Endodermal cell (in vitro differentiated cells): ENCODE results near the gene NANOG. TPM values are rescaled to one million over a fixed set of nuclear protein-coding genes. Genes with fewer than 3 reads are reported as not detected.
"Not testable (repeated sequence)": the region's sequence is repeated elsewhere in the genome, so short reads cannot be mapped to it uniquely, and the experiment has no call there.

ENCODE experiments used
- DNase-seq: peaks from one replicate; pipeline ENCODE4 v3.0.0-alpha.2; 2017
- H3K27ac ChIP-seq: 2 replicates; pipeline ENCODE4 v1.5.1; 2013; ENCODE audit warnings: mild to moderate bottlenecking, low read depth, low read length, moderate library complexity
- H3K27me3 ChIP-seq: 2 replicates; pipeline ENCODE4 v1.6.1; 2013; ENCODE audit warnings: mild to moderate bottlenecking, low read length, moderate library complexity; ENCODE audit not compliant: insufficient read depth, control insufficient read depth, poor library complexity, severe bottlenecking
- H3K36me3 ChIP-seq: 2 replicates; pipeline ENCODE4 v1.7.0; 2013; ENCODE audit warnings: mild to moderate bottlenecking, low read length, moderate library complexity; ENCODE audit not compliant: control insufficient read depth, insufficient read depth
- H3K4me1 ChIP-seq: one replicate; pipeline ENCODE4 v1.7.0; 2013; ENCODE audit warnings: low read length; ENCODE audit not compliant: control insufficient read depth, insufficient read depth
- H3K4me3 ChIP-seq: 2 replicates; pipeline ENCODE4 v1.5.1; 2013; ENCODE audit warnings: mild to moderate bottlenecking, low read length, moderate library complexity
- H3K9ac ChIP-seq: 2 replicates; pipeline ENCODE4 v1.6.1; 2013; ENCODE audit warnings: mild to moderate bottlenecking, low read length, moderate library complexity; ENCODE audit not compliant: poor library complexity, severe bottlenecking; ENCODE audit errors: extremely low read depth
- H3K9me3 ChIP-seq: 2 replicates; pipeline ENCODE4 v1.6.1; 2013; ENCODE audit warnings: mild to moderate bottlenecking, low read length, moderate library complexity; ENCODE audit not compliant: control insufficient read depth
- H3K27ac Mint-ChIP-seq: 2 replicates; pipeline ENCODE4 v1.8.0; 2020; ENCODE audit warnings: mixed read lengths
- H3K27me3 Mint-ChIP-seq: 2 replicates; pipeline ENCODE4 v1.8.0; 2021; ENCODE audit warnings: mild to moderate bottlenecking, mixed read lengths; ENCODE audit not compliant: insufficient read depth
- H3K36me3 Mint-ChIP-seq: 2 replicates; pipeline ENCODE4 v1.8.0; 2020; ENCODE audit warnings: low read depth, mixed read lengths
- H3K4me1 Mint-ChIP-seq: 2 replicates; pipeline ENCODE4 v1.8.0; 2020; ENCODE audit warnings: mixed read lengths
- H3K4me3 Mint-ChIP-seq: 2 replicates; pipeline ENCODE4 v1.8.0; 2020; ENCODE audit warnings: mild to moderate bottlenecking, moderate library complexity, mixed read lengths
- H3K9me3 Mint-ChIP-seq: 2 replicates; pipeline ENCODE4 v1.8.0; 2020; ENCODE audit warnings: mild to moderate bottlenecking, mixed read lengths
- CTCF ChIP-seq: fragments of 200-600 bp; sonication (generic); conservative IDR thresholded peaks from 2 replicates; pipeline ENCODE4 v1.5.0; 2021; ENCODE audit warnings: antibody characterized with exemption, mild to moderate bottlenecking
- WGBS, 2 experiments: methylation state at CpG; one replicate each; pipeline versions ENCODE4 v1.1.5 to v1.1.7; 2013; ENCODE audit warnings: missing lambda C conversion rate in 2 of 2, mixed read lengths in 1 of 2; ENCODE audit not compliant: insufficient coverage in 1 of 2, insufficient read length in 1 of 2; 5-methylcytosine and 5-hydroxymethylcytosine counted together
- total RNA-seq, 2 donors: library from RNA; stranded (reverse); fragmentation: NEBNext Ultra II Directional in 1 of 2; extraction: Animal tissue kit (Norgen Biotek cat#: 25700) in 1 of 2; gene quantifications; 2 replicates in 1 of 2; 3 replicates in 1 of 2; pipeline ENCODE4 v1.2.1, GENCODE V29; 2021

The NANOG gene
- total RNA-seq, 2 donors from 2014 or later: 6.1 to 79.5 TPM

- not testable (repeated sequence) for H3K27me3 ChIP-seq, H3K27ac Mint-ChIP-seq, H3K27me3 Mint-ChIP-seq, DNase-seq, H3K4me3 Mint-ChIP-seq, H3K27ac ChIP-seq, H3K9ac ChIP-seq, H3K4me3 ChIP-seq, H3K4me1 ChIP-seq, H3K36me3 Mint-ChIP-seq, H3K36me3 ChIP-seq, H3K9me3 Mint-ChIP-seq, H3K9me3 ChIP-seq
- H3K4me1 Mint-ChIP-seq: peaks cover 32% of the 10 kb centered on the region
- 90 to 100% methylated on average over 1 to 9 of the region's 9 CpGs for WGBS, 2 experiments
Measured at GRCh38 chr12:7842444-7842843, 53.2 kb downstream of the NANOG start.

GRCh38 chr12:7843149-7843548 lies 53.9 kb downstream of the NANOG start:
- peaks cover 37% of the 10 kb centered on the region for H3K4me1 Mint-ChIP-seq
- not testable (repeated sequence) for H3K4me1 ChIP-seq, H3K27me3 Mint-ChIP-seq, H3K27ac ChIP-seq, H3K9me3 ChIP-seq, H3K9ac ChIP-seq, H3K27me3 ChIP-seq, H3K4me3 Mint-ChIP-seq, DNase-seq, H3K36me3 Mint-ChIP-seq, H3K36me3 ChIP-seq, H3K27ac Mint-ChIP-seq, H3K9me3 Mint-ChIP-seq, H3K4me3 ChIP-seq
- WGBS, 2 experiments: 53% methylated on average over 3 of the region's 8 CpGs; no CpG with 5 or more reads in 1 of the 2 experiments

- not testable (repeated sequence) for H3K9me3 ChIP-seq, H3K27me3 ChIP-seq, H3K9ac ChIP-seq, H3K27ac ChIP-seq, H3K4me3 Mint-ChIP-seq, H3K27ac Mint-ChIP-seq, DNase-seq, H3K4me1 ChIP-seq, H3K4me3 ChIP-seq, H3K36me3 ChIP-seq, H3K36me3 Mint-ChIP-seq, H3K27me3 Mint-ChIP-seq, H3K9me3 Mint-ChIP-seq
- H3K4me1 Mint-ChIP-seq: peaks cover 40% of the 10 kb centered on the region
- WGBS, 2 experiments: no CpG with 5 or more reads among the region's 9 CpGs
Measured at GRCh38 chr12:7843583-7843982, 54.4 kb downstream of the NANOG start.

GRCh38 chr12:7844116-7844515 lies 54.9 kb downstream of the NANOG start:
- Mint-ChIP-seq H3K4me1 (peaks cover 39% of the 10 kb centered on the region), H3K36me3 (no peaks in the 10 kb centered on the region), H3K27me3 (no peaks in the 10 kb centered on the region), H3K4me3 (no peak overlapping the region), H3K27ac (no peak overlapping the region), H3K9me3 (peaks cover 5% of the 10 kb centered on the region)
- Histone ChIP-seq H3K9me3 (peaks cover 3% of the 10 kb centered on the region), H3K4me1 (no peaks in the 10 kb centered on the region), H3K36me3 (no peaks in the 10 kb centered on the region), H3K27me3 (no peaks in the 10 kb centered on the region), H3K27ac (no peak overlapping the region), H3K9ac (no peak overlapping the region), H3K4me3 (no peak overlapping the region)
- 78 to 100% methylated on average over 1 to 5 of the region's 5 CpGs for WGBS, 2 experiments
- DNase-seq: no peak
- TF ChIP-seq CTCF: no peak

GRCh38 chr12:7847226-7848097 lies 58.3 kb downstream of the NANOG start:
- Mint-ChIP-seq H3K4me1 (peaks cover 52% of the 10 kb centered on the region), H3K27ac (peak overlapping the region; percentile 16)
- not testable (repeated sequence) for H3K36me3 Mint-ChIP-seq, H3K36me3 ChIP-seq, H3K9me3 Mint-ChIP-seq, H3K4me3 ChIP-seq, DNase-seq, H3K9me3 ChIP-seq, H3K4me3 Mint-ChIP-seq, H3K27me3 ChIP-seq, H3K9ac ChIP-seq, H3K4me1 ChIP-seq, H3K27me3 Mint-ChIP-seq
- WGBS, 2 experiments: 67% methylated on average over 2 of the region's 4 CpGs; no CpG with 5 or more reads in 1 of the 2 experiments
- H3K27ac ChIP-seq: peak overlapping the region; percentile 63

GRCh38 chr12:7848098-7848422 lies 58.9 kb downstream of the NANOG start:
- not testable (repeated sequence) for DNase-seq, H3K9ac ChIP-seq, H3K27ac ChIP-seq, H3K9me3 Mint-ChIP-seq, H3K27ac Mint-ChIP-seq, H3K4me3 ChIP-seq, H3K36me3 ChIP-seq, H3K4me3 Mint-ChIP-seq, H3K36me3 Mint-ChIP-seq, H3K9me3 ChIP-seq, H3K27me3 ChIP-seq, H3K27me3 Mint-ChIP-seq
- 67% methylated on average over 2 of the region's 2 CpGs; no CpG with 5 or more reads in 1 of the 2 experiments for WGBS, 2 experiments
- H3K4me1 ChIP-seq: peaks cover 12% of the 10 kb centered on the region
- peaks cover 53% of the 10 kb centered on the region for H3K4me1 Mint-ChIP-seq
